Measurements from ENCODE around the gene BANF1.
"Not testable (repeated sequence)": the region's sequence is repeated elsewhere in the genome, so short reads cannot be mapped to it uniquely, and the experiment has no call there.

The BANF1 gene

DNA sequence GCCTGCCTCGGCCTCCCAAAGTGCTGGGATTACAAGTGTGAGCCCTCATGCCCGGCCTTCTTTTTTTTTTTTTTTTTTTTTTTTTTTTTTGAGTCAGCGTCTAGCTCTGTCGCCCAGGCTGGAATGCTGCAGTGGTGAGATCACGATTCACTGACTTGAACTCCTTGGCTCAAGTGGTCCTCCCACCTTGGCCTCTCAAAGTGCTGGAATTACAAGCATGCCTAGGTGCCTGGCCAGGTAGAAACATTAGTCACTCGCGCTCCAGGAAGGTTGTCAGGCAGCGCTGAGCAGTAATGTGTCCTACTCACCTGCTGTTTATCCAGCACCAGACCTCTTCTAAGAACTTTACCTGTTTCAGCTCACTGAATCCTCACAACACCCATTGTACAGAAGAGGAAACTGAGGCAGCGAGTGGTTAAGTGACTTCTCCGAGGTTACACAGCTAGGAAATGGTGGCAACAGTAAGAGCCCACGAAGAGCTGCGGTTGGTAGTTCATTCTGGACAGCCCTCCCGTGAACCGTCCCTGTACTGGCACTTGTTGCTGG, 9.0 kb downstream of the BANF1 start:
- no peak for DNase-seq (ENCODE audit: low read depth)

DNA sequence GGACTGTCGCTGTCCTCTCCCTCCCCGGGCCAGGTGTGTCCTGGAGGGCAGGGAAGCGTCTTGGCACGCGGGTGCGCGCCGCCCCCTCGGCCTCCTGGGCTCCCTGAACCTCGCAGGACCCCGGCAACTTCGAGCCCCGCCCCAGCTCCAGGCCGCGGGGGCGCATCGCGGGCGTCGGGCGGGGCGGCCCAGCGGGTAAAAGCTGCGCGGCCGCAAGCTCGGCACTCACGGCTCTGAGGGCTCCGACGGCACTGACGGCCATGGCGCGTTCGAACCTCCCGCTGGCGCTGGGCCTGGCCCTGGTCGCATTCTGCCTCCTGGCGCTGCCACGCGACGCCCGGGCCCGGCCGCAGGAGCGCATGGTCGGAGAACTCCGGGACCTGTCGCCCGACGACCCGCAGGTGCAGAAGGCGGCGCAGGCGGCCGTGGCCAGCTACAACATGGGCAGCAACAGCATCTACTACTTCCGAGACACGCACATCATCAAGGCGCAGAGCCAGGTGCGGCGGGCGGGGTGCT, 9.5 kb downstream of the BANF1 start, which contains the start of gene CST6:
CST6 (plus strand) TSS at position 224 of the 519 bp plus-strand sequence; CDS start at position 261, 37 bp downstream.
- DNase-seq (ENCODE audit: low read depth) = no peak

DNA sequence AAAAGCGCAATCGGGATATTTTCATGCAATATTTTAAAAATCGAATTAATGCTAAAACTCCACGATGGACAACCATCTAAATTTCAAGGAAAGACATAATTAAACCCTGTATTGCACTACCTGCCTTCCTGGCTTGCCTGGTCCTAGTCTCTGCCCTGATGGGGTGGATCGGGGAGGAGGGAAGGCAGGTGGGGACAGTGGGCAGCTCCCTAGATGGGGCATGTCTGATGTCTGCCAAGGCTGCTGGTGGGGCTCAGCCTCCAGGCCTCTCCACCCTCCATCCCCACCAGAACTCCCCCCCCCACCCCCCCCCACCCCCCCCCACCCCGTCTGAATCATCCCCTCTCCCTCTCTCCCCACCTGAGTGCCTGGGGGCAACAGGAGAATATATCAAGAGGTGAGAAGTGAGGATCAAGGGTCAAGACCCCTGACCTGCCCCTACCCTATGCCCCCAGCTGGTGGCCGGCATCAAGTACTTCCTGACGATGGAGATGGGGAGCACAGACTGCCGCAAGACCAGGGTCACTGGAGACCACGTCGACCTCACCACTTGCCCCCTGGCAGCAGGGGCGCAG, 10.2 kb downstream of the BANF1 start:
- no peak for DNase-seq (ENCODE audit: low read depth)

DNA sequence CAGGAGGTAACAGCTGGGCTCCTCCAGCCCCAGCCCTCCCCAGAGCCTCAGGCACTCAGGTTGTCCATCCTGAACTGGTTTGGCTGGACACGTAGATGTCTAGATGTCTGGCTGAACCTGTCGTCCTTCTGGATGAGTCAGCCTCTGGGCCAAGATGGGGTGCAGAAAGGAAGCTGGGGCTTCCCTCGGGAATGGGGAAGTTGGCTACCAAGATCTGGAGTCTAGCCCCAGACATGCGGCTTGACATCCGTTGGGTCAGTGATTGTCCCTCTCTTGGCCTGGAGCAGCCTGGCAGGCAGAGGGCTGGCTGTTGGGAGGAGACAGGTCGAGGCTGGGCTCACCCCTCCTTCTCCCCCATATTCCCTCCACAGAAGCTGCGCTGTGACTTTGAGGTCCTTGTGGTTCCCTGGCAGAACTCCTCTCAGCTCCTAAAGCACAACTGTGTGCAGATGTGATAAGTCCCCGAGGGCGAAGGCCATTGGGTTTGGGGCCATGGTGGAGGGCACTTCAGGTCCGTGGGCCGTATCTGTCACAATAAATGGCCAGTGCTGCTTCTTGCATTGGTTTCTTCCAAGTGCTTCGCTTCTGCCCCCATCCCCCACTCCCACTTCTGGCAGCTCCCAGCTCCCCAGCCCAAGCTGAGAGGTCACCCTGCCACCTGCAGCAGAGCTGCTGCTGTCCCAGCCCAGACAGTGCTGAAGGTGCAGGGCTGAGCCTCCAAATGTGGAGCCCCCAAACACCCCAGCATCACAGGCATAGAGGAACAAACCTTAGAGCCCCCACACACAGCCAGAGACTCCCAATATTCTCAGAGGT, 10.9 kb downstream of the BANF1 start:
- no peak for DNase-seq (ENCODE audit: low read depth)

DNA sequence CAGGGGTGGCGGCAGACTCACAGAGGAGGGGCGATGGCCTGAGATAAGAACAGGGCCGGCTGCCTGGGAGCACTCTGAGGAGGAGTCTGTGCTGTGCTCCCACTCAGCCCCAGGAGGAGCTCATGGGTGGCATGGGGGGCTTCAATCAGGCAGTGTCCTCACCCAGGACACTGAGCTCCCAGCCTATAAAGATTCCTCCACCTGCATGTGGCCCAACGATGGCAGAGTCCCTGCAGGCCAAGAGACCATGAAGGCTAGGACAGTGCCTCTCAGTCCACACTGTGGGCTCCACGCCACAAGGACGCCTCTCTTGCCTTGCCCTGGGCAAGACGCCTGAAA, 11.4 kb downstream of the BANF1 start:
- DNase-seq (ENCODE audit: low read depth) = no peak

DNA sequence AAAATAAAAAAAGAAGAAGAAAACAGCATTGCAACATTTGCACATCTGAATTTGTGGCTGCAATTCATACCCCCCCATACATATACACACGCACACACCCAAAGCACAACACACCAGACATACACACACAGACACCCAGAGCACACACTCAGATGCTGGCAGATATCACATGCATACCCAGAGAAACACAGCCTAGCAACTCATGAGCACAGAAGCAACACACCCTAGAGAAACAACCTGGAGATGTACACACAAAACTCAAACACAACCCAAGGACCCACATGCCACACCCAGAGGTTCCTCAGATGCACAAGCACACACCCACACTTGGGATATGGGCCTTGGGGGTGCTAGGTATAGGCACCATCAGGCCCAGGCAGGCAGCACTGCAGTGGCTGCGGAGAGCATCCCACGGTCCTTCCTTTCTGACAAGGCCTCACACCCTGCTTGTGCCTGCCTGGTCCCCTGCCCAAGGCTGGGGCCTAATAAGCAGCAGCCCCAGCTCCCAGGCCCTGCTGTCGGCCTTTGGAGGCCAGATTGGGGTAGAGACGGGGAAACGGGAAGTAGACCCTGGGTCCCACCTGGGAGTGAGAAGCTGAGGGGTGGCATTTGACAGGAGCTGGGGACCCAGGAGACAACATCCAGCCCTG, 12.6 kb downstream of the BANF1 start:
- no peak for DNase-seq (ENCODE audit: low read depth)

DNA sequence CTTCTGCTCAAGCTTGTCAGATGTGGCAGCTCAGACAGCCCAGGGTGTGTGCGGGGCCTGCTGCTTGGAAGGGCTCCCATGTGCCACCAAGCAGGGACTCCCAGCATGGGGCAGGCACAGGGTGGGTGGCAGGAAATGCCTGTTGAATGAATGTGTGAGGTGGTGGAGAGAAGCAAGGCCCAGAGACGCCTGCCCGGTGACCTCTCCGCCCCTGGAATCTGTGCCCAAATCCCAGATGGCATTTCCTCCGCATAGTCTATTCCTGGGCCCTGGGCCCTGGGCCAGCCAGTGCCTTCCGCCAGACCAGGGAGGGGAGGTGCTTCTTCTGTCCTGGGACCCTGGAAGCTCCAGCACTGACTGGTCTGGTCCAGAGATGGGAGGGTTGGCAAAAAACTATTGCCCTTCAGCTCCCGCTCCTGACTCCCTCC, 13.2 kb downstream of the BANF1 start:
- DNase-seq (ENCODE audit: low read depth) = peak; percentile 97

DNA sequence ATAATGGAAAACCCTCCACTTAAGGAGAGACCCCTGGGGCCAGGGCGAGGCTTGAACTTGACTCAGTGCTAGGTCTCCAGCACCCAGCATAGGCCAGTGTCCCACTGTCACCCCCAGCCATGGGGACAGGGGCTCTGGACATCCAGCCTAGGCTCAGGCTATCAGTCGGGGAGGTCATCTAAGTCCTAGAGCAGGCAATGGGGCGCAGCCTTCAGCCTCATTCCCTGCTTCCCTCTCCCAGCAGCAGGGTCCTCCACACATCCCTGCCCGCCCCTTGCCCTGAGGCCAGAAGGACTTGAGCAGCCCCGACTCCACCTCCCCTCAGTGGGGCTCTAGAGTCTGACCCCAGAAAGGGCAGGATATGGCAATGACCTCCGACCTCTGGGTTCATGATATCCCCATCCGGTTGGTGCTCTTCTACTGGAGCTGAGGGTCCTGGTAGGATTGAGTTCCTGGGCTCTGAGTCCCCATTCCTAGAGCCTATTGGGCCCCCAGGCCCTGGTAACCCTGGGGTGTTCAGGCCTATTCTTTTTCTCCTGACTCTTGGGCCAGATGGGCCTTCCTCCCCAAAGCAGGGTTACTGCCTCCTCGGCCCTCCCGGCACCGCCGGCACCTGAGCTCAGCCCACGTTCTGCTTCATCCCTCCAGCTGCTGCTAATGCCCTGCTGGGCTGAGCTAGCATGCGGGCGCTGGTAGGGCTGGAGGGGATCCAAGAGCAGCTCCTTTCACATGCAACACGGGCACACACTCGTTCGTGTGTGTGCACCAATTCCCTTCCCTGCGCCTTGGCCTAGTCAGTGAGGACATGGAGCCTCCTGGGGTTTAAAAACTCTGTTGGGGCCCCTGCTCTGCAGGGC, 13.9 kb downstream of the BANF1 start:
- no peak for DNase-seq (ENCODE audit: low read depth)

DNA sequence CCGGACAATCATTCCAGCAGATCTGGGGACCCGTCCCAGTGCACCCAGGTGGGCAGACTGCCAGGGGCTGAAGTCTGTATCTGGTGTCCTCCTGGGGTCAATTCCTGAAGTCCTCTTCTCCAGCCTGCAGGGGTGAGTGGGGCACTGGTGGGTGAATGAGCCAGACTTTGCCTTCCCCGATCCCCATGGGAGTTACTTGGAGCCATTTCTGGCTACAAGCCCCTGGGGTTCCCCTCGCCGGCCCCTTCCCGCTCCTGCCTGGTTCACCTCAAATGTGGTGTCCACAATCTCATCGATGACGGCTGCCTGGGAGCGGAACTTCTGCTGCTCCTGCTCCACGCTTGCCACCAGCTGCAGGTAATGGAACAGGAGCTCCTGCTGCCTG, 14.5 kb downstream of the BANF1 start:
- DNase-seq (ENCODE audit: low read depth) = no peak

DNA sequence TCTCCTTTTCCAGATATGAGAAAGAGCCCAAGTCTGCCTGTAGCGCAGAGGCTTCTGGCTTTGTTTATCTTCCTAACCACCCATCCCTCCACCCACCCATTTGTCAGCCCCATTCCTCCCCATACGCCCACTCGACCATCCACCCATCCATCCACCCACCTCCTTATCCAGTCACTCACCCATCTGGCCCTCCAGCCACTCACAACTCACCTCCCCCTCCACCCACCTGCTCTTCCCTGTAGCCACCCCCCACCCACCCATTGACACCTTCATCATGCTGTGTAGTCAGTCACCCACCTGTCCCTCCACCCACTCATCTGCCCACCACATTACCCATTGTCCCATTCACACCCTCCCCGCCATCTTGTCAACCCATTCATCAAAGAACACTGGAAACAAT, 15.0 kb downstream of the BANF1 start:
- no peak for DNase-seq (ENCODE audit: low read depth)

DNA sequence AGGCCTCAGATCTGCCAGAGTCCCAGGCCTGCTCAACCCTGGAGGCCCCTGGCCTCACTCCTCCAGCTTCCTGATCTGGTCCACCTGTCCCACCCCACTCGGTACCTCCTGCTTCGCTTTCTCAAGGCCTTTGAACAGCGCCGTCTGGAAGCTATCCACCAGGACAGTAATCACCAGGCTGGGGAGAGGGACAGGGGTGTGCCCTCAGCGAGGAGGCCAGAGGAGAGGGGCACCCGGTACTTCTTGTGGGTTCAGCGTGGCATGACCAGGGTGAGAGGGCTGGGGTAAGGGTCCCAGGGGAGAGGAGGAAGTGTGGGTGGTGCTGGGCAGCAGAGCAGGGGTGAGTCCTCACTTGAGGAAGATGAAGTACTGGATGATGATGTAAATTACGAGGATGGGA, 17.9 kb downstream of the BANF1 start:
- DNase-seq (ENCODE audit: low read depth) = no peak

DNA sequence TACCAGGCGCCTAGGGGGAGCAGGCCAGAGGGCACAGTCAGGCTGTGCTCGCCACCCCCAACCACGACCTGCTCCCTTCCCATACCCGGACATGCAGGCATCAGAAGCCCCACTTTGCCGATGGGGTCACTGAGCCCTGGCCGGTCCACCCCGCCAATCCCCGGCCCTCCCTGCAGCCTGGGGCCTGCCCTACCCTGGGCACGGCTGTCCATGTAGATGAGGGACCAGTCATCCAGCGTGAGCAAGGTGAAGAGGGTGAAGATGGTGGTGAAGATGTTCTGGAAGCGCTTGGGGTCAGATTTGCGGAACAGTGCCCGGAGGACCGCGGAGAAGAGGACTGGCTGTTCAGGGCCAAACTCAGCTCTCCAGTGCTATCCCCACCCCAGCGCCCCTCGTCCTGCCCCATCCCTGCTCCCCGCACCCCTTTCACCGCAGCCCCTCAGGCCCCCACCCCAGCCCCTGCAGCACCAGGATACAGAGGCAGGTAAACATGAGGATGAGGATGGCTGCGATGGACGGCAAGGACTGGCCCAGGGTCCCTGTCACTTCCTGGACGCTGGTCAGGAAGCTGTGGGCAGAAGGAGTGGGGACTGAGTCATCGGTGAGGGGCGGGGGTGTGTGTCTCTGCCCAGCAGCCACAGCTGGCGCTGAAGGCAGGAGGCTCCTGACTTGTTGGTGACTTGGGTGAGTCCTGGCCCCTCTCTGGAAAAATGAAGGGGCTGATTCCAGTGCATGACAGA, 18.5 kb downstream of the BANF1 start:
- DNase-seq (ENCODE audit: low read depth) = peak; percentile 73

DNA sequence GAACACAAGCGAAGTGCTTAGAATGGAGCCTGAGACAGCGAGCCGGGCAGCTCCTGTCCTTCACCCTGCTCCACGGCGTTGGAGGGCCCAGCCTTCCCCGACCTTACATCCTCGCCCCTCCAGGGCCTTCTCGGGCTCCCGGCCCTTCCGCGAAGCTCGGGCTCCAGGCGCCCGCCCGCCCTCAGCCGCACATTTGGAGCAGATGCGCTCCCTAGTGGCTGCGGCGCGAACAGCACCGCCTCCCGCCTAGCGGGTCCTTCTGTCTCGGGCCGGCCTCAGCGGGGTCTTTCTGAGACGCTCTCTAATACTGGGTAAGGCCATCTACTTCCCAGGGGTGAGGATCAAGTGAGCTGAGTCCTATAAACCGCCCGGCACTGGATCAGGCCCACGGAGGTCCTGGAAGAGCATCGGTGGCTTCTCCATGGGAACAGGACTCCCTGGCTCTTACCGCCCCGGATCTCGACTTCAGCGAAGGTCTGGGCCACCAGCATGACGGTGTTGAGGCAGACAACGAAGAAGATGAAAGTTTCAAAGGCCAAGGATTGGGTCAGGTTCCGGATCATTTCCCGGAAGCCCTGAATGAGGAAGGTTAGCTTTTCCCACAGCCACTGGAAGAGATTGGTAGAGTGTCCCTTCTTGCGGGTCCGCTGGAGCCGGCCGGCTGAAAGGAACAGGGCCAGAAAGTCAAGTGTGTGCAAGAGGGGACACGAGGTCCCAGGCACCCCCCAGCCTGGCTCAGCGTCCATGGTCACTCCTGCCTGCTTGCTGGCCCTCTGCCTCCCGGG, 20.3 kb downstream of the BANF1 start:
- DNase-seq (ENCODE audit: low read depth) = no peak

DNA sequence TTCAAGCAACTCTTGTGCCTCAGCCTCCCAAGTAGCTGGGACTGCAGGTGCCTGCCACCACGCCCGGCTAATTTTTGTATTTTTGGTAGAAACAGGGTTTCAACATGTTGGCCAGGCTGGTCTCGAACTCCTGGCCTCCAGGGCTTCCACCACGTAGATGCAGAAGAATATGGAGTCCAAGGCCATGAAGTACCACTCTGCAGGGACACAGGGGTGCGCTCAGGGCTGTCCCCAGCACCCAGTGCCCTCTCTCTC, 20.8 kb downstream of the BANF1 start:
- not testable (repeated sequence) for DNase-seq (ENCODE audit: low read depth)

DNA sequence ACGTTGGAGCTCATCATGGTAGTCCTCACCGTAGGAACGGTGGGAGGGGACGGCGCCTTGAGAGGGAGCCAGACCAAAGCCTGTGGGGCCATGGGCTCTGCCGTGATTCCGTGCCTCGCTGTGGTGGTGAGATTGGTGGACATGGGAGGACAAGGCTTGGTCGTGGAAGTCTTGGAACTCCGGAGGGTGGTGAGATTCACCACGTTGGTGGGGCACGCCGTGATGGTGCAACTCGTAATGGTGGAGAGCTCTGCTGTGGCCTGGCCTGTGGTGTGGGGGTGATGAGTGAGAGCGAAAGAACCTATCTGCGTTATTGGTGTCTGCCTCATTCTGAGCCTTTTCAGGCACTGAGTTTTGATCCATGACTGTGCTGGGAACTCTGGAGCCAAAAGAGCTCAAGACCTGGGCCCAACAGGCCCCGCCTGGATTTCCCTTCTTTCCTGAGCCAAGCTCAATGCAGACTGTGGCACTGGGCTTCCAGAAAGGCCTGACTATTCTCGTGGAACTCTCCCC, 23.8 kb downstream of the BANF1 start, which contains the start of gene CATSPER1:
CATSPER1 (minus strand) TSS at position 463 of the 513 bp plus-strand sequence; CDS start at position 363, 100 bp downstream.
- DNase-seq (ENCODE audit: low read depth) = no peak

DNA sequence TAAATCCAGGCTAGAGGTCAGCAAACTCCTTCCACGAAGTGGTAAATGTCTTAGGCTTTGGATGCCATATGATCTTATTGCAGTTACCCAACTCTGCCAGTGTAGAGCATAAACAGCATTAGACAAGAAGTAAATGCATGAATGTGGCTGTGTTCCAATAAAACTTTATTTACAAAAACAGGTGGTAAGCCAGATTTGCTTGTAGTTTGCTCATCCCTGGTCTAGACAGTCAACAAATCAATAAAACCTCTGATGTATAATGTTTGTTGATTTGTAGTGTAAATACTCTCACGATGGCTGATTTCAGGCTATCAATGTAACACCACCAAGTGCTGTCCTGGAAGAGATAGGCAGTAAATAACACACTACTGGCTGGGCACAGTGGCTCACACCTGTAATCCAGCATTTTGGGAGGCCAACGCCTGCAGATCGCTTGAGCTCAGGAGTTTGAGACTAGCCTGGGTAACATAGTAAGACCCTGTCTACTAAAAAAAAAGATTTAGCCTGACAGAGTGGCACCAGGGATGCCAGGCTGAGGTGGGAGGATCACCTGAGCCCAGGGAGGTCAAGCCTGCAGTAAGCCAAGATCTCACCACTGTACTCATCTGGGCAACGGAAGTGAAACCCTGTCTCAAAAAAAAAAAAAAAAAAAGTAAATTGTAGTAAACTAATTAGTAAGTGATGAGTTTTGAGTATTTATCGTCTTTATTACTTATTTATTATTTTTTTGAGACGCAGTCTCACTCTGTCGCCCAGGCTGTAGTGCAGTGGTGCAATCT, 30.8 kb downstream of the BANF1 start:
- DNase-seq (ENCODE audit: low read depth) = no peak

DNA sequence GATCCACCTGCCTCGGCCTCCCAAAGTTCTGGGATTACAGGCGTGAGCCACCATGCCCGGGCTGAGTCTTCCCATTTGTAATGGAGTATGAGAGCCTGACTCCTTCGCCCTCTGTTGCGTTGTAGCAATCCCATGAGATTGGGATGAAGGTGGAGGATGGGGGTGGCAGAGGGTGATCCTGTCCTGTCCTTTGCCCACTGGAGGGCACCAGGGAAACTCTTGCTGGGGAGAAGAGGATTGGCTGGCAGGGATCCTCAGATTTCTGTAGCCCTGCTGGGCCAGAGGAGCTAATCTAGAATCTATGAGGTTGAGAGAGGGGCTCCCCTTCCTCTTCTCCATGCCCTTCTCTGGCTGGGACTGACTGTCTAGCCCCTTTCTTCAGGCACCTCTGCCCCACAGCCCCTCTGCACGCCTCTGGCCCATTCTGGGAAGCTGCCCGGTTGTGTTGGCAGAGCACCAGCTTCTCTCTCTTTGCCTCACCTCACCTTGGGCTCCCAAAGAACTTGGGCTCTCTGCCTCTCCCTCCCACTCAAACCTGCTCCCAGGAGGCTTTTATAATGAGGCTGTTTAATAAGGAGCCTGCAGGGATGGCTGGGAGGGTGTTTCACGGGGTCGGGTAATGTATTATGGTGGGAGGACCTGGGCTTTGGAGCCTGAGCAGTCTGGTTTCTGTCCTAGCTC, 33.5 kb downstream of the BANF1 start:
- DNase-seq (ENCODE audit: low read depth) = no peak

DNA sequence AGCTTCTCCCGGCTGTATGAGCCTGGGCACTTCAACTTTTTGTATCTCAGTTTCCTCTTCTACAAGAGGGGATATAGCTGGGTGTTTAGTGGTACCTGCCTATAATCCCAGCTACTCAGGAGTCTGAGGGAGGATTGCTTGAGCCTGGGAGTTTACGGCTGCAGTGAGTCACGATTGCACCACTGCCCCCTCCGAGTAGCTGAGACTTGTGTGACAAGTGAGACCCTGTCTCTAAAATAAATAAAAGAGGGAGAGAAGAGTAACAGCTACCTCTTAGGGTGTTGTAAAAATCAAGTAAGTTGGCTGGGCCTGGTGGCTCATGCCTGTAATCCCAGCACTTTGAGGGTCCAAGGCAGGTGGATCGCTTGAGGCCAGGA, 34.0 kb downstream of the BANF1 start:
- DNase-seq (ENCODE audit: low read depth) = no peak

DNA sequence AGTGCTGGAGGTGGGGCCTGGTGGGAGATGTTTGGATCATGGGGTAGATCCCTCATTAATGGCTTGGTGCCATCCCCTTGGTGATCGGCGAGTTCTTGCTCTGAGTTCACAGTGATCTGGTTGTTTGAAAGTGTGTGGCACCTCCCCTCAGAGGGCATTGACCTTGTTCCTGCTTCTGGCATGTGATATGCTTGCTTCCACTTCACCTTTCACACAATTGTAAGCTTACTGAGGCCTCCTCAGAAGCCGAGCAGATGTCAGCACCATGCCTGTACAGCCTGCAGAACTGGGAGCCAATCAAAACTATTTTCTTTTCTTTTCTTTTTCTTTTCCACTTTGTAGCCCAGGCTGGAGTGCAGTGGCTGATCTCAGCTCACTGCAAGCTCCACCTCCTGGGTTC, 35.0 kb downstream of the BANF1 start:
- DNase-seq (ENCODE audit: low read depth) = no peak

Data from HS-27A (cell line).